Right lobe of liver (tissue), 4 donors: ENCODE data around the gene PDCL2.

Experiments
- CTCF ChIP-seq, 4 donors: fragments of 200-600 bp in 3 of 4; fragments of 450-650 bp in 1 of 4; IDR thresholded peaks; one replicate each; pipeline versions ENCODE4 v1.5.1 to v1.8.0; 2016 to 2022; ENCODE audit warnings: antibody characterized with exemption in 4 of 4, mild to moderate bottlenecking in 2 of 4
- POLR2A ChIP-seq: fragments of 450-650 bp; IDR thresholded peaks from one replicate; pipeline ENCODE4 v1.6.1; 2017; ENCODE audit warnings: antibody characterized with exemption, mild to moderate bottlenecking
- donor health status: DM: no; HTN: no; CAD: no.
- donor health status: DM: no; HTN: no; CAD: no.
- donor health status: DM: no; HTN: yes; CAD: no.

- TF ChIP-seq CTCF (IDR thresholded peaks at IDR 0.05) (no peak), POLR2A (no peak)
Measured at GRCh38 chr4:55509266-55509665, 82.8 kb downstream of the PDCL2 start.
